Activated CD4-positive, alpha-beta T cell treated with anti-CD3 and anti-CD28 coated beads for 24 hours (primary cell): ENCODE results near the gene SSTR5.
A peak's percentile ranks its signal among the peaks of the same experiment; 100 is the strongest.

Experiments used
- DNase-seq, 2 donors: peaks; one replicate each; pipeline ENCODE4 v3.0.0-alpha.2; 2020; ENCODE audit warnings: low read depth in 2 of 2

The SSTR5 gene

DNA sequence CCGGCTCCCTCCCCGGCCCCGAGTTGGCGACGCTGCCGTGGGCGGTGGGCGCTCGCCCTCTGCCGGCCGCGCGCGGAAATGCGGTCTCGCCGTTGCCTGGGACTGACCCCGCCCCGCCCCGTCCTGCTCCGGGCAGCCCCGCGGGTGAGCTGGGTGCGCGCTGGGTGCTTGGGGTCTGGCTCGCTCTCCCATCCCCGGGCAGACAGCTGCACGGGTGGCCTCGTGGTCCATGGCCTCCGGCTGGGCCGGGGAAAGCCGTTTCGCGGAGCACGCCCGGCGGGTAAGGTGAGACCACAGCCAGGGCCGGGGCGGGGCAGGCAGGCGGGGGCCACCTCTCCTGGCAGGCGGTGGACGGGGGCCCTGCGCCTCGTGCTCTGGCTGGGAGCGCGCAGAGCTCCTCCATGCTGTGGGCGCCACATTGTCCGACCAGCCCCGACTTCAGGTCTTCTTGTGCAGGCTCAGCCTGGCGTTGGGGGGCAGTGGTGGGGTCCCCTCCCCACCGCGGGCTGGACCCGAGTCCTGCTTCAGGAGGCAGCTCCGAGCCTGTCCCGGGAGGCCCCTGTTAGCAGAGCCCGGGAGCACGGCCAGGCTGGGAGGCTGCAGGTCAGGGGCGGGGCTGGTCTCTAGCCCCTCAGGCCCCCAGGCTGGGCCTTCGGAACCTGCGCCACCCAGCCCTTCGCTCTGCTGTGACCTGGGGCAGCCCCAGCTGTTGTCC lies 30.5 kb downstream of the SSTR5 start:
- DNase-seq, result peak; percentile 56 to 68

GRCh38 chr16:1103636-1103980 lies 31.1 kb downstream of the SSTR5 start:
- DNase-seq, result no peak

- peak in 1 of 2 donors; percentile 41 for DNase-seq
These were observed 33.5 kb downstream of the SSTR5 start for GRCh38 chr16:1105888-1106620.

DNA sequence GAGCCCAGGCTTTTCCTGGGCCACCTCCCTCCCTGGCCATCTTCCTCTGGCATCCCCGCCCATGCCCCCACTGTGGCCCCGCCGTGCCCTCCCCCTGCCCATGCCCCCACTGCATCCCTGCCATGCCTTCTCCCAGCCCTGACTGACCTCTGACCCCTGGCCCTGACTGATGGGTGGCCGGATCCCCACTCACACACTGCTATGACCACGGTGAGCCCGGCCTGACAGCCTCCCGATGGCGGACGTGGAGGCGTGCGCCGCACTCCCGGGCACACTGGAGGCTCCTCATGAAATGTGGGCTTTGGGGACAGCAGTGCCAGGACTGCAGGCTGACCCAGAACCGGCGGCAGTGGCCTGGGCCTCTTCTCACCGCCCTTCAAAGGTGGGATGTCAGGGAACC lies 34.1 kb downstream of the SSTR5 start:
- no peak for DNase-seq

- DNase-seq, result no peak
These were observed 34.6 kb downstream of the SSTR5 start for GRCh38 chr16:1107141-1107540.

DNA sequence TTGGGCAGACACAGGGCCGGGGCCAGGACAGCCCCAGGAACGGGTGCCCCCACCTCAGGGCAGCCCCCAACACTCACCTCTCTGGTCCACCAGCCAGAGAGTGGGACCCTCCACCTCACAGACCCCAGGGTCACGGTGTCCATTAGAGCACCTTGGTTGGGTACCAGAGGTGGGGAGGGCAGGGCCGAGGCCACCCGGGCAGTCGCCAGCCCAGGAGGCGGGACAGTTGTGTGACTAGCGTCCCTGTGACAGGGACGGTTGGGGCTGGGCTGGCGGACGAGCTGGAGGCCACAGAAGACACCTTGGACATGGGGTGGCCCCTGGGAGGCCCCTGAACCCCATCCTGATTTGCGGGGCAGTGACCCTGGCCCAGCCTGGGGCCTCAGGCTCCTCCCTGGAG lies 35.2 kb downstream of the SSTR5 start:
- DNase-seq, result no peak

DNA sequence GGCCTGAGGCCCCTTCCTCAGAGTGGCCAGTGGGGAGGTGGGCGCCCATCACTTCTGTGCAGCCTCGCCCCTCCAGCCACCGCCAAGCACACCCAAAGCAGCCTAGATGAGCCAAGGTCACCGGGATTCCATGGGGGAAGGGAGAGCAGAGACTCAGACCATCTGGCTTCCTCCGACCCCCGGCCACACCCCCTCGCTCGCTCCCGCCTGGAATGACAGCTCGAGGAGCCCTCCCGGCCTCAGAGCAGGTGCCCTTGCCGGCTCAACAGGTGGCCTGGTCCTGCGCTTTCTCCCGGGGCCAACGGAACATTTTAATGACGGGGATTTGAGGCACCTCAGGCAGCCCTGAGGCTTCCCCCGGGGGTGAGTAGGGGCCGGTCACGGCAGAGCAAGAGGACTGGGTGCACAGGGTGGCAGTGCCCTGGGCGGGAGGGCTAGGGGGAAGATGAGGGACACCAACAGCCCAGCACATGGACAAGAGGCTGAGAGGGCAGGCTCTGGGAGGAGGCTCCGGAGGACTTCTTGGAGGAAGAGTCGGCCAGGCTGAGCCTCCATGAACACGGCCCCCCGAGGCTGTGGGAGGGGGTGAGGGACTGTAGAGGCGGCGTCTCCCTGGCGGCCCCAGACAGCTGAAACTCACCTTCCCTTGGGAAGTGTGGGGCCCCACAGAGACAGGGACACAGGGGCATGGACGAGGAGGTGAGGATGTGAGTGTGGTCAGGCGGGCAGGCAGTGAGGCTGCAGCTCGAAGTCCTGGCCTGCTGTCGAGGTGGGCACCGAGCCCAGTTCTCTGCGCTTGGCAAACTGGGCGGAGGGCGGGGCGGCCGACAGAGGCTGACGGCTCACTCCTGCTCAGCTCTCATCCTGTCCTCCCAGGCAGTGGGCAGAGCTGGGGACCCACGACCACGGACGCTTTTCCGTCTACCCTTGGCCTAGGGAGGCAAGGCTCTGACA lies 36.0 kb downstream of the SSTR5 start:
- DNase-seq, result no peak

GRCh38 chr16:1109648-1110047 lies 37.1 kb downstream of the SSTR5 start:
- no peak for DNase-seq

- DNase-seq, result no peak
These were observed 40.1 kb downstream of the SSTR5 start for GRCh38 chr16:1112506-1113184.

DNA sequence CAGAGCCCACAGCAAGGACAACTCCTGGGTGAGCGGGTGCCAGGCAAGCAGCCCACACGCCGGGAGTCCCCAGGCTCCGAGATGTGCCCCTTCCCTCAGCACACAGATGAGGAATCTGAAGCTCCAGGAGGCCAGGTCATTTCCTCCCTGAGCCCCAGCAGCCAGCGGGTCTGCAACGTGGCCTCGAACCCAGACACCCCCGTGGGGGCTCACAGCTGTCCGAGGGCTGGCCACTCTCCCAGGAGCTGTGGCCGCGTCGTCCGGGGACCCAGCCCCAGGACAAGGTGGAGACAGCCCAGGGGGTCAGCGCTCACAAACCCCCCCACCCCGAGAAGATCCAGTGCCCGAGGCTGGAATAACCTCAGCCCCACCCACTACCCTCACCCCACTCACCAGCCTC lies 40.9 kb downstream of the SSTR5 start:
- no peak for DNase-seq

DNA sequence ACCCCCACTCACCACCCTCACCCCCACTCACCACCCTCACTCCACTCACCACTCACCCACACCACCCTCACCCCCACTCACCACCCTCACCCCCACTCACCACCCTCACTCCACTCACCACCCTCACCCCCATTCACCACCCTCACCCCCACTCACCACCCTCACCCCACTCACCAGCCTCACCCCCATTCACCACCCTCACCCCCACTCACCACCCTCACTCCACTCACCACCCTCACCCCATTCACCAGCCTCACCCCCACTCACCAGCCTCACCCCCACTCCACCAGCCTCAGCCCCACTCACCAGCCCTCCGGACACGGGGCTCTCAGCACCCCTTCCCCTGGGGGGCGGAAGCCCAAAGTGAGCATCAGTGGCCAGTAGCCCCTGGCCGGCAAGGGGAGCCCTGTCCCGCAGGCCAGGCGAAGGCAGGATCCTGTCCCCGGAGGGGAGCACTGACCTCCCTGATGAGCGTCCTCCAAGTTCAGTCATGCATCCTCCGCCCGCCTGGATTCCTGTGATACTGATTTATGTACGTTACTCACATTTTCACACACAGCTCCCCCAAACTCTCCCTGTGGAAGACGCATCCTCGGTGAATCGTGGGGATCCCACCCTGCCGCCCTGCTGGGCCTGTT lies 41.5 kb downstream of the SSTR5 start:
- no peak for DNase-seq

DNA sequence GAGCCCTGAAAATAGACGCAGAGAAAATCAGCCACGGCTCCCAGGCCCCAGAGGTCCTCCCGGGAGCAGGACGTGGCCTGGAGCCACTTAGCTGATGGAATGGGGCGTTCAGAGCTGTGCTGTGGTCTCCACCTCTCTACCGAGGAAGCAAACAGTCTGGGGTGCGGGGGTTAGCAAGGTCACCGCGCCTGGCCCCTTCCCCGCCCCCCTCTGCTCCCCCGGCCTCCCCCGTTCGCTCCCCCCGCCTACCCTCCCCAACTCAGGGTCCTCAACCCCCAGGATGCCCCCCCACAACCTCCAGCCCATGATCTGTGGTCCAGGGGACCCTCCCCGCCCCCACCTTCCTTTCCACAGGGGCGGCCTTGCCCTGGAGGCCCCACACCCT lies 44.1 kb downstream of the SSTR5 start:
- no peak for DNase-seq

DNA sequence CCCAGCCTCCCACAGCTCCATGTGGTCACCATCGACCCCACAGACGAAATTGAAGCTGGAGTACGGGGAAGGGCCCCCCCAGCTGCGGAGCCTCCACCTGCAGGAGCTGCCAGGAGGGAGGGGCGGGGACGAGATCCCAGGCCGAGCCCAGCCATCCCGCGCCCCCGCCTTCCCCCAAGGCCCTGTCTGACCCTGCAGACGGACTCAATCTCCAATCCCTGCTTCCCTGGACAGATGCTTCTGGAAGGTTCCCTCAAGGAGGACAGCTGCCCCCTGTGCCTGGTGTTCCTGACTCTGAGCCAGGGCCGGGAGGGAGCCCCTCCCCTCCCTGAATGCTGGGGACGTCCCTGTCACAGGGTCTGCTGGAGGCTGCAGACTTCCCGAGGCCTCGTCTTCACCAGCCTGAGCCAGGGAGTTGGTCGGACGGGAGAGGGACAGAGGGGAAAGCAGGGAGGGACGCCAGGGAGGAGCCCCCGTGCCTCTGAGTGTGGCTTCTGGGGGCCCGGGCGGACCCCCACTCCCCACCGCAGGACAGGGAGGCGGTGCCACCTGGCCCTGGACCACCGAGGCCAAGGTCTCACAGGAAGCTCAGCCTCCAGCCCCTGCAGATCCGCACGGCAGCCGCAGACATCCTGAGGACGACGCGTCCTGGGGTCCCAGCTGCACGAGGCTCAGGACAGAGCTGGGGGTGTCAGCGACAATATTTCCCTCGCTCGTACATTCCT lies 44.8 kb downstream of the SSTR5 start:
- no peak for DNase-seq

- DNase-seq, result no peak
These were observed 45.4 kb downstream of the SSTR5 start for GRCh38 chr16:1117926-1118325.

DNA sequence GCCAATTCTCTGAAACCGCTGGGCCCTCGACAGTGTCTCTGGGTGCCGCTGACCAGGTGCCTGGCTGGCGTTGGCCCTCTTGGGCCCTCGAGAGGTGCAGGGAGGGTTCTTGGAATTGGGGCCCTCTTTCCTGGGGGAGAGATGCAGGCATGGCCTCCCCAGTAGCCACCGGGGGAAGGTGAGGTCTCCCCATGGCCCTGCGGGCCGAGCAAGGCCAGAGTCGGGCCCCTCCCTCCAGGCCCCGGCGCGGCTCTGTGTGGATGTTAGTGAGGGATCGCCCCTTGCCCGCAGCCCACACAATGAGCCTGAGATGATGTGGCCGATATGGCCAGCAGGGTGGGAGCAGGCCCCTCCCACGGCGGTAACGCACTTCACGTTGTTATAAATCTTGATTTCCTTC lies 46.6 kb downstream of the SSTR5 start:
- no peak for DNase-seq

- DNase-seq, result no peak
These were observed 47.4 kb downstream of the SSTR5 start for GRCh38 chr16:1119766-1120576.

DNA sequence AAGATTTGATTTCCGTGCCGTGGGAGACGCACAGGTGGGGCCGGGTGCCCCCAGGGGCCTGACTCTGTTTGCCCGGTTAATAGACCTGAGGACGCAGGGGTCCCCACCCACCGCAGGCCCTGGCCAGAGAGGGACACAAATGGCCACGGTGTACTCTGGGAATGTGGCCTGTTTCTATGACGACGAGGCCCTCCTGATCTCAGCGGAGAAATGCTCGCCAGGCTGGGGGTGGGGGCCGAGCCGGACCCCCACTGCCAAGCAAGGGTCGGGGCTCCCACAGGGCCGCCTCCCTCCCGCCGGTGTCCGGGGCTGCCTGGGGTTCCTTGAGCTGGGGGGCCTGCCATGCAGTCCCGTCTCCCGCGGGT lies 48.0 kb downstream of the SSTR5 start:
- no peak for DNase-seq

DNA sequence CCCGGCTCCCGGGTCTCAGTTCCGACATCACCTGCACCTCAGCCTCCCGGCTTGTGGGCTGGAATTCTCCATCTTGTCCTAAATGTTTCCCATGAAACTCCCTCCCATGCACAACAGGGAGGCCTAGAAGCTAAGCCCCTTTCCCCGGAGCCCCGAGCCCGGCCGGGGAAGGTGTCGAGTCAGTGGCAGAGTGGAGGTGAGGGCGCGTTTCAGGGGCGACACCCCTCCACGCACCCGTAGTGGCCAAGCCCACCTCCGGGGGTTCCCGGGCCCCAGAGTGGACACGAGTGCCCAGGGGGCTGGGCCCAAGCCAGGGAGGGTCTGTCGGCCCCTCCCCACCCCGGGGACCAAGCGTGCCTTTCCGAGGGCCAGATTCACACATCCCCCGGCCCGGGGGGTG lies 48.5 kb downstream of the SSTR5 start:
- no peak for DNase-seq

GRCh38 chr16:1121601-1122397 lies 49.3 kb downstream of the SSTR5 start:
- DNase-seq, result no peak
